Endodermal cell (in vitro differentiated cells): Measurements from ENCODE around the gene ZBED2. TPM values are rescaled to one million over a fixed set of nuclear protein-coding genes. Genes with fewer than 3 reads are reported as not detected.

Source experiments
- DNase-seq: peaks from one replicate; pipeline ENCODE4 v3.0.0-alpha.2; 2017
- H3K27ac ChIP-seq: 2 replicates; pipeline ENCODE4 v1.5.1; 2013; ENCODE audit warnings: mild to moderate bottlenecking, low read depth, low read length, moderate library complexity
- H3K27me3 ChIP-seq: 2 replicates; pipeline ENCODE4 v1.6.1; 2013; ENCODE audit warnings: mild to moderate bottlenecking, low read length, moderate library complexity; ENCODE audit not compliant: insufficient read depth, control insufficient read depth, poor library complexity, severe bottlenecking
- H3K36me3 ChIP-seq: 2 replicates; pipeline ENCODE4 v1.7.0; 2013; ENCODE audit warnings: mild to moderate bottlenecking, low read length, moderate library complexity; ENCODE audit not compliant: control insufficient read depth, insufficient read depth
- H3K4me1 ChIP-seq: one replicate; pipeline ENCODE4 v1.7.0; 2013; ENCODE audit warnings: low read length; ENCODE audit not compliant: control insufficient read depth, insufficient read depth
- H3K4me3 ChIP-seq: 2 replicates; pipeline ENCODE4 v1.5.1; 2013; ENCODE audit warnings: mild to moderate bottlenecking, low read length, moderate library complexity
- H3K9ac ChIP-seq: 2 replicates; pipeline ENCODE4 v1.6.1; 2013; ENCODE audit warnings: mild to moderate bottlenecking, low read length, moderate library complexity; ENCODE audit not compliant: poor library complexity, severe bottlenecking; ENCODE audit errors: extremely low read depth
- H3K9me3 ChIP-seq: 2 replicates; pipeline ENCODE4 v1.6.1; 2013; ENCODE audit warnings: mild to moderate bottlenecking, low read length, moderate library complexity; ENCODE audit not compliant: control insufficient read depth
- H3K27ac Mint-ChIP-seq: 2 replicates; pipeline ENCODE4 v1.8.0; 2020; ENCODE audit warnings: mixed read lengths
- H3K27me3 Mint-ChIP-seq: 2 replicates; pipeline ENCODE4 v1.8.0; 2021; ENCODE audit warnings: mild to moderate bottlenecking, mixed read lengths; ENCODE audit not compliant: insufficient read depth
- H3K36me3 Mint-ChIP-seq: 2 replicates; pipeline ENCODE4 v1.8.0; 2020; ENCODE audit warnings: low read depth, mixed read lengths
- H3K4me1 Mint-ChIP-seq: 2 replicates; pipeline ENCODE4 v1.8.0; 2020; ENCODE audit warnings: mixed read lengths
- H3K4me3 Mint-ChIP-seq: 2 replicates; pipeline ENCODE4 v1.8.0; 2020; ENCODE audit warnings: mild to moderate bottlenecking, moderate library complexity, mixed read lengths
- H3K9me3 Mint-ChIP-seq: 2 replicates; pipeline ENCODE4 v1.8.0; 2020; ENCODE audit warnings: mild to moderate bottlenecking, mixed read lengths
- CTCF ChIP-seq: fragments of 200-600 bp; sonication (generic); conservative IDR thresholded peaks from 2 replicates; pipeline ENCODE4 v1.5.0; 2021; ENCODE audit warnings: antibody characterized with exemption, mild to moderate bottlenecking
- WGBS, 2 experiments: methylation state at CpG; one replicate each; pipeline versions ENCODE4 v1.1.5 to v1.1.7; 2013; ENCODE audit warnings: missing lambda C conversion rate in 2 of 2, mixed read lengths in 1 of 2; ENCODE audit not compliant: insufficient coverage in 1 of 2, insufficient read length in 1 of 2; 5-methylcytosine and 5-hydroxymethylcytosine counted together
- total RNA-seq, 2 donors: library from RNA; stranded (reverse); fragmentation: NEBNext Ultra II Directional in 1 of 2; extraction: Animal tissue kit (Norgen Biotek cat#: 25700) in 1 of 2; gene quantifications; 2 replicates in 1 of 2; 3 replicates in 1 of 2; pipeline ENCODE4 v1.2.1, GENCODE V29; 2021

ZBED2 gene
- total RNA-seq, 2 donors from 2014 or later = not detected

GRCh38 chr3:111610189-111610588 is 15.0 kb upstream of the ZBED2 start:
- no peaks in the 10 kb centered on the region for H3K36me3 ChIP-seq
- H3K9me3 ChIP-seq = no peaks in the 10 kb centered on the region
- WGBS, 2 experiments = 94 to 97% methylated on average over 4 to 5 of the region's 5 CpGs
- no peak for DNase-seq
- no peaks in the 10 kb centered on the region for H3K4me1 ChIP-seq
- H3K27me3 Mint-ChIP-seq = no peaks in the 10 kb centered on the region
- H3K4me3 Mint-ChIP-seq = no peak overlapping the region
- H3K27ac Mint-ChIP-seq = no peak overlapping the region
- no peak overlapping the region for H3K9ac ChIP-seq
- H3K4me3 ChIP-seq = no peak overlapping the region
- no peaks in the 10 kb centered on the region for H3K4me1 Mint-ChIP-seq
- no peak overlapping the region for H3K27ac ChIP-seq
- H3K9me3 Mint-ChIP-seq = no peaks in the 10 kb centered on the region
- H3K27me3 ChIP-seq = no peaks in the 10 kb centered on the region
- no peaks in the 10 kb centered on the region for H3K36me3 Mint-ChIP-seq
- no peak for TF ChIP-seq CTCF

- H3K9me3 Mint-ChIP-seq = no peaks in the 10 kb centered on the region
- DNase-seq = no peak
- H3K36me3 Mint-ChIP-seq = no peaks in the 10 kb centered on the region
- 96 to 100% methylated on average over 2 of the region's 2 CpGs for WGBS, 2 experiments
- Histone ChIP-seq H3K9ac (no peak overlapping the region), H3K4me3 (no peak overlapping the region), H3K9me3 (no peaks in the 10 kb centered on the region), H3K4me1 (no peaks in the 10 kb centered on the region), H3K36me3 (no peaks in the 10 kb centered on the region), H3K27me3 (no peaks in the 10 kb centered on the region), H3K27ac (no peak overlapping the region)
- no peaks in the 10 kb centered on the region for H3K4me1 Mint-ChIP-seq
- H3K4me3 Mint-ChIP-seq = no peak overlapping the region
- H3K27me3 Mint-ChIP-seq = no peaks in the 10 kb centered on the region
- H3K27ac Mint-ChIP-seq = no peak overlapping the region
- TF ChIP-seq CTCF = no peak
Observed at GRCh38 chr3:111609700-111610099, 14.6 kb upstream of the ZBED2 start.

- DNase-seq = no peak
- Mint-ChIP-seq H3K36me3 (no peaks in the 10 kb centered on the region), H3K27ac (no peak overlapping the region), H3K4me1 (no peaks in the 10 kb centered on the region), H3K27me3 (no peaks in the 10 kb centered on the region), H3K4me3 (no peak overlapping the region), H3K9me3 (no peaks in the 10 kb centered on the region)
- Histone ChIP-seq H3K9ac (no peak overlapping the region), H3K9me3 (no peaks in the 10 kb centered on the region), H3K27me3 (no peaks in the 10 kb centered on the region), H3K36me3 (no peaks in the 10 kb centered on the region), H3K4me3 (no peak overlapping the region), H3K4me1 (no peaks in the 10 kb centered on the region), H3K27ac (no peak overlapping the region)
- WGBS, 2 experiments = 93% methylated on average over 2 of the region's 2 CpGs; no CpG with 5 or more reads in 1 of the 2 experiments
- TF ChIP-seq CTCF = no peak
Observed at GRCh38 chr3:111608383-111608782, 13.2 kb upstream of the ZBED2 start.
